Choroid plexus epithelial cell (primary cell): ENCODE measurements around the gene C2CD2L.

ENCODE experiments used
- DNase-seq: peaks from one replicate; pipeline ENCODE4 v3.0.0-alpha.2; 2010; ENCODE audit warnings: low read depth
- H3K4me3 ChIP-seq: 2 replicates; pipeline ENCODE4 v1.5.1; 2011; ENCODE audit warnings: low read depth, mild to moderate bottlenecking, control low read depth, low read length, moderate library complexity
- TF ChIP-seq, protein P1 (sequence below): conservative IDR thresholded peaks from 2 replicates; pipeline ENCODE4 v1.5.1; 2011; ENCODE audit warnings: low read depth, mild to moderate bottlenecking, control low read depth, inconsistent platforms, low read length, moderate library complexity

Gene C2CD2L

DNA sequence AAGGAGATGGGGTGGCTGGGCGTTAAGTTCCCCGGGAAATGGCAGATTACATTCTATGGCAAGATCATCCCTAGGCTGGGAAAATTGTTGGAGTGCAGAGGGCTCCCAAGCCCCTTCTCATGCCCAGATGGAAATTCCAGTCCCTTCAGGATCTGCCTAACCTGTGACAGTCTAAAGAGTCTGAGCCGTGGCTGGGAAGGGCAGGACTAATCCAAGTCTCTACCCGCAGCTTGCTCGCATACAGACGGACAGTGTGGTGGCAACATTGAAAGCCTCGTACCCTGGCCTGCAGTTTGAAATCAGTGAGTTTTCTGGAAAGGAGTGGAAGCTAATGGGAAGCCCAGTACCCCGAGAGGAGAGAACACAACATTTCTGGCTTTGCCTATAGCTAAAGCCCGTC lies 18.7 kb upstream of the C2CD2L start:
- H3K4me3 ChIP-seq = no peak overlapping the region
- TF ChIP-seq, protein P1, sequence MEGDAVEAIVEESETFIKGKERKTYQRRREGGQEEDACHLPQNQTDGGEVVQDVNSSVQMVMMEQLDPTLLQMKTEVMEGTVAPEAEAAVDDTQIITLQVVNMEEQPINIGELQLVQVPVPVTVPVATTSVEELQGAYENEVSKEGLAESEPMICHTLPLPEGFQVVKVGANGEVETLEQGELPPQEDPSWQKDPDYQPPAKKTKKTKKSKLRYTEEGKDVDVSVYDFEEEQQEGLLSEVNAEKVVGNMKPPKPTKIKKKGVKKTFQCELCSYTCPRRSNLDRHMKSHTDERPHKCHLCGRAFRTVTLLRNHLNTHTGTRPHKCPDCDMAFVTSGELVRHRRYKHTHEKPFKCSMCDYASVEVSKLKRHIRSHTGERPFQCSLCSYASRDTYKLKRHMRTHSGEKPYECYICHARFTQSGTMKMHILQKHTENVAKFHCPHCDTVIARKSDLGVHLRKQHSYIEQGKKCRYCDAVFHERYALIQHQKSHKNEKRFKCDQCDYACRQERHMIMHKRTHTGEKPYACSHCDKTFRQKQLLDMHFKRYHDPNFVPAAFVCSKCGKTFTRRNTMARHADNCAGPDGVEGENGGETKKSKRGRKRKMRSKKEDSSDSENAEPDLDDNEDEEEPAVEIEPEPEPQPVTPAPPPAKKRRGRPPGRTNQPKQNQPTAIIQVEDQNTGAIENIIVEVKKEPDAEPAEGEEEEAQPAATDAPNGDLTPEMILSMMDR = no peak
- no peak for DNase-seq

DNA sequence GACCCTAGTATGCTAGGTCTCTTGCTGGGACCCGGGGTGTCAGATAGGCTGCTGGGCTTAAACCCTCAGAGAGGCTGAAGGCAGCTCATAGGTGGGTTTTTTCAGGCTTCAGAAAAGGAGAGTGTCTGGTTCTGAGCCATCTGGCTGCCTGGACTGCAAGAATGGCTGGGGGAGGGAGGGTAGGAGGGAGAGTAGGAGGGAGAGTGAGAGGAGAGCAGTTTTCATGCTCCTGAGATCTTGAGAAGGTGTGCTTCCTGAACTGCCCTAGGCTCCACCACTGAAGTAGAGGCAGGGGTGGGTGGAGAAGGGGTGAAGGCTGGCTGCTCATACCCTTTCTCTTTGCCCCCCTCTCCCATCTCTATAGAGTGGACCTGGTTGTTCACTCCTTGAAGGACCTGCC lies 17.8 kb upstream of the C2CD2L start:
- no peak overlapping the region for H3K4me3 ChIP-seq
- DNase-seq = no peak
- TF ChIP-seq, protein P1 = no peak

DNA sequence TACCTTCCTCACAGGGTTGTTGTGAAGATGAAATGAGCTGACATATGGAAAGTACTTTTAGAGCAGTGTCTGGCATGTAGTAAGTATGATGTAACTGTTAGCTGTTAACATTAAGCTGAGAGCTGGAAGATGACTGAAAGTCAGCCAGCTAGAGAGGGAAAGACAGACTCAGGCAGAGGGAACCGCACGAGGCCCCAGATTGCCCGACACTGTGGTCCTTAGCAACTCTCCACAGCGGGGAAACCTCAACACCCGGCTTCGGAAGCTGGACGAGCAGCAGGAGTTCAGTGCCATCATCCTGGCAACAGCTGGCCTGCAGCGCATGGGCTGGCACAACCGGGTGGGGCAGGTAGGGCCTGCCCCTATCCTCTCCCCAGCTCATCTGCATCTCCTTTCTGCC lies 16.0 kb upstream of the C2CD2L start:
- TF ChIP-seq, protein P1 = no peak
- H3K4me3 ChIP-seq = no peak overlapping the region
- no peak for DNase-seq

DNA sequence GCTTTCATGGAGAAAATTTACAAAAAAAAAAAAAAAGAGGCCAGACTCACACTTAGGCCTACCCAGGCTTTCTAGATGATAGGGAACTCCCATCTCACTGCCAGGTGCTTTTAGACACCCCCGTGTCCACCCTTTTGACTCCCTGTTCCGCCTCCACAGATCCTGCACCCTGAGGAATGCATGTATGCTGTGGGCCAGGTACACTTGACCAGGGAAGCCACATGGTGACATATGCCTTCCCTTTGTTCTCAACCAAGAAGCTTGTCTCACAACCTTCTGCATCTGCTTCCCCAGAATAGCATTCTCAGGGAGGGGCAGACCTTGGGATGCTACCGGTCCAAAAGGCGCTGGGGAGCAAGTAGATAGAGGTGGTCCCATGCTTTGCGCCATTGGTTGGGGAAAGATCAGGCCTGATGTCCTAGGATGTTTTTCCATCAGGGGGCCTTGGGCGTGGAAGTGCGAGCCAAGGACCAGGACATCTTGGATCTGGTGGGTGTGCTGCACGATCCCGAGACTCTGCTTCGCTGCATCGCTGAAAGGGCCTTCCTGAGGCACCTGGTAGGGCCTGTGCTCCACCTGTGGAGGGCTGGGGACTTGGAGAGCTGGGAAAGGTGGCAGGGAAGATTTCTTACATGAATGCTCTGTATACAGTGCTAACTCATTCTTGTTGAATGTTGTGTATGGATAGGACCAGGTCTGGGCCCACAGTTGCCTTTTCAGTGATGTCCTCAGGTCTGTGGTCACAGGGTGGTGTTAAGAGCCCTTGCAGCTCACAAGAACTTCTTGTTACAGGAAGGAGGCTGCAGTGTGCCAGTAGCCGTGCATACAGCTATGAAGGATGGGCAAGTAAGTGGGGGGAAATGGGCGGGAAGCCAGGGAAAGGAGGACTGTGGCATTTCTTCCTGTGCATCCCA lies 14.9 kb upstream of the C2CD2L start:
- TF ChIP-seq, protein P1 = no peak
- H3K4me3 ChIP-seq = no peak overlapping the region
- no peak for DNase-seq

DNA sequence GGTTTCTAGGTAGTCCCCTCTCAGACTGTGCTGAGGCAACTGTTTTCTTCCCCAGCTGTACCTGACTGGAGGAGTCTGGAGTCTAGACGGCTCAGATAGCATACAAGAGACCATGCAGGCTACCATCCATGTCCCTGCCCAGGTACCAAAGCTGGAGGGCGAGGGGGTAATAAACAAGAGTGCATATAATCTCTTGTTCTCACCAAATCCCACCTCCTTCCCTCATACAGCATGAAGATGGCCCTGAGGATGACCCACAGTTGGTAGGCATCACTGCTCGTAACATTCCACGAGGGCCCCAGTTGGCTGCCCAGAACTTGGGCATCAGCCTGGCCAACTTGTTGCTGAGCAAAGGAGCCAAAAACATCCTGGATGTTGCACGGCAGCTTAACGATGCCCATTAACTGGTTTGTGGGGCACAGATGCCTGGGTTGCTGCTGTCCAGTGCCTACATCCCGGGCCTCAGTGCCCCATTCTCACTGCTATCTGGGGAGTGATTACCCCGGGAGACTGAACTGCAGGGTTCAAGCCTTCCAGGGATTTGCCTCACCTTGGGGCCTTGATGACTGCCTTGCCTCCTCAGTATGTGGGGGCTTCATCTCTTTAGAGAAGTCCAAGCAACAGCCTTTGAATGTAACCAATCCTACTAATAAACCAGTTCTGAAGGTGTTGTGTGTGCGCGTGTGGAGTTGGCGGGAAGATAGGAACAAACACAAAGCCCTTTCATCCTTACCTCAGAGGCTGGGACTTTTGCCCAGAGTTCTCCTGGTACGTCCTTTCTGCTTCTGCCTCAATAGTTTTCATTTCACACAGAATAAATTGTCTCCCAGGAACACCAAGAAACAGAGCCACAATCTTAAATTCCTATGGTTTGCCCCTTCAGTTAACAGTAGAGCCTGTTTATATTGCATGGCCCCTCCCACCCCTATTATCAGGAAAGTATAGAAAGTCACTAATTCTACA lies 14.0 kb upstream of the C2CD2L start:
- H3K4me3 ChIP-seq = peak overlapping the region; percentile 76
- TF ChIP-seq, protein P1 = no peak
- peak; percentile 40 for DNase-seq

DNA sequence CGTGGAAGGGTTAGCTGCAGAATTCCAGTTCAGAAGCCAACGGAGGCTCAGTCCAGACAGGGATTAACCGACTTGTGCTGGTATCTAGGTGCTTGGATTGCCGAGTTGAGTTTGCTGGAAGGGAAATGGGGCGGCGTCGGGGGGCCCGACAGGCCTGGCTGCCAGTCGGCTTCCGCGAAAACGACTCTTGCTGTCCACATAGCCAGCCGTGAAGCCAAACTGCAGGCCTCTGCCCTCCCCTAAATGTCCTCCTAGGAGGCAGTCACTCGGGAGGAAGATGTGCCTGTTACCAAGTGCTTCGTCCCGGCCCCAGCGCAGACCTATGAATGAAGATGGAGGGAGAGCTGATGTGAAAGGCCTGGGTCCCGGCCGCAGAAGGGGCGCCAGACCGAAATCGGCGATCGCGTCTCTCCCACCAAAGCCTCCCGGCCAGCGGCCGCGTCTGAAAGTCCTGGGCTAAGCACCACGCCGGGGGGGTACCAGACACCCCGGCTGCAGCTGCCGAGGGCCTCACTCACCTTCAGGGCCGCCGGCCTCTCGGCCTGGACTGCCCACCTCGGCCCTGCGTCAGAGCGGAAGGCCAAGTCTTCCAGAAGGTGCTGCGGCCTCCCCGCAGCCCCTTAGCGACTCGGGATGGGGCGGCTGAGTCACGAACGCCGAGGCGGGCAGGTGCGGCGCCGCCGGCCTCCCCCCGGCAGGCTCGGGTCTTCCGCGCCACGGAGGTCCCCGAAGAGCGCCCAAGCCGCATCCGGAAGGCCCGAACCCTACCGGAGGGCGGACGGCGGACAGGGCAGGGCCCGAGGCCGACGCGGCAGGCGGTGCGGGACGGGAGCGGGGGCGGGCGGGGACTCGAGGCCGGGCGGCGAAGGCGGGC lies 13.0 kb upstream of the C2CD2L start:
- DNase-seq = peak; percentile 48
- TF ChIP-seq, protein P1 = no peak
- H3K4me3 ChIP-seq = peak overlapping the region; percentile 76
